Vagina (tissue), 2 donors: ENCODE data around the gene PRMT6. TPM values are rescaled to one million over a fixed set of nuclear protein-coding genes. Genes with fewer than 3 reads are reported as not detected.

Experiments used
- DNase-seq, 2 donors: peaks; one replicate each; pipeline ENCODE4 v3.0.0-alpha.2; 2017; ENCODE audit errors: extremely low spot score in 2 of 2
- H3K27ac ChIP-seq: fragments of 200-600 bp; sonication (generic); one replicate; pipeline ENCODE4 v1.5.1; 2019
- H3K27me3 ChIP-seq: fragments of 200-600 bp; sonication (generic); one replicate; pipeline ENCODE4 v1.5.1; 2019
- H3K36me3 ChIP-seq, 2 donors: fragments of 200-600 bp; sonication (generic); one replicate each; pipeline ENCODE4 v1.5.1; 2017 to 2019
- H3K4me1 ChIP-seq: fragments of 200-600 bp; sonication (generic); one replicate; pipeline ENCODE4 v1.5.1; 2019
- H3K4me3 ChIP-seq, 2 donors: fragments of 200-600 bp; sonication (generic); 1 replicate in 1 of 2; 2 replicates in 1 of 2; pipeline ENCODE4 v1.5.1; 2016 to 2019
- H3K9me3 ChIP-seq: fragments of 200-600 bp; sonication (generic); one replicate; pipeline ENCODE4 v1.5.1; 2019
- CTCF ChIP-seq, 3 experiments: fragments of 450-650 bp in 2 of 3; fragments of 200-600 bp in 1 of 3; sonication (generic) in 1 of 3; IDR thresholded peaks; one replicate each; pipeline ENCODE4 v1.5.1; 2017 to 2019; ENCODE audit warnings: antibody characterized with exemption in 3 of 3, mild to moderate bottlenecking in 2 of 3, moderate library complexity in 2 of 3
- POLR2A ChIP-seq, 2 donors: fragments of 450-650 bp; IDR thresholded peaks; one replicate each; pipeline ENCODE4 v1.6.1; 2017; ENCODE audit warnings: antibody characterized with exemption in 2 of 2, mild to moderate bottlenecking in 2 of 2, moderate library complexity in 2 of 2
- POLR2AphosphoS5 ChIP-seq, 2 donors: sonication (generic); formaldehyde crosslinking; IDR thresholded peaks; one replicate each; pipeline ENCODE4 v1.9.0; 2017; ENCODE audit warnings: antibody characterized with exemption in 2 of 2, mild to moderate bottlenecking in 2 of 2, low read depth in 1 of 2; ENCODE audit not compliant: insufficient read depth in 1 of 2
- intact Hi-C: fragments of 100-400 bp; cut with DNase I; formaldehyde crosslinking; loops from one replicate; pipeline ENCODE4 v1.15.1; 2023
- total RNA-seq: library from RNA; depleted of rRNA; stranded (reverse); fragments of >200 nt; gene quantifications from one replicate; pipeline ENCODE4 v1.2.3, GENCODE V29; 2016

Gene PRMT6
- total RNA-seq, 1 donor from 2014 or later, result 11.0 TPM

GRCh38 chr1:107057197-107058133 lies 991 bp downstream of the PRMT6 start:
- Histone ChIP-seq H3K27me3 (no peaks in the 10 kb centered on the region), H3K4me1 (peaks cover 15% of the 10 kb centered on the region), H3K9me3 (no peaks in the 10 kb centered on the region), H3K4me3 (peak overlapping the region; percentile 66 to 82), H3K27ac (peak overlapping the region; percentile 76), H3K36me3 (no peaks in the 10 kb centered on the region)
- TF ChIP-seq POLR2AphosphoS5 (IDR thresholded peaks at IDR 0.05; ENCODE audit: insufficient read depth in 1 of 2, low read depth in 1 of 2) (no peak), POLR2A (IDR thresholded peaks at IDR 0.05) (no peak), CTCF (IDR thresholded peaks at IDR 0.05) (no peak)
- DNase-seq, result no peak
- intact Hi-C loops, result no loop called here

GRCh38 chr1:107058245-107059032 lies 2.0 kb downstream of the PRMT6 start:
- Histone ChIP-seq H3K9me3 (no peaks in the 10 kb centered on the region), H3K36me3 (no peaks in the 10 kb centered on the region), H3K4me3 (peak overlapping the region in 1 of 2 donors; percentile 82), H3K27me3 (no peaks in the 10 kb centered on the region), H3K4me1 (peaks cover 15% of the 10 kb centered on the region), H3K27ac (peak overlapping the region; percentile 76)
- no peak for DNase-seq
- TF ChIP-seq POLR2A (IDR thresholded peaks at IDR 0.05), result no peak
- no peak for TF ChIP-seq POLR2AphosphoS5 (IDR thresholded peaks at IDR 0.05; ENCODE audit: insufficient read depth in 1 of 2, low read depth in 1 of 2)
- no peak for TF ChIP-seq CTCF (IDR thresholded peaks at IDR 0.05)
- intact Hi-C loops, result no loop called here

- TF ChIP-seq POLR2A (IDR thresholded peaks at IDR 0.05) (no peak), CTCF (IDR thresholded peaks at IDR 0.05) (no peak), POLR2AphosphoS5 (IDR thresholded peaks at IDR 0.05; ENCODE audit: insufficient read depth in 1 of 2, low read depth in 1 of 2) (no peak)
- no peak overlapping the region for H3K4me3 ChIP-seq
- intact Hi-C loops, result no loop called here
- no peaks in the 10 kb centered on the region for H3K9me3 ChIP-seq
- H3K27ac ChIP-seq, result no peak overlapping the region
- H3K27me3 ChIP-seq, result no peaks in the 10 kb centered on the region
- peaks cover 15% of the 10 kb centered on the region for H3K4me1 ChIP-seq
- no peak for DNase-seq
- no peaks in the 10 kb centered on the region for H3K36me3 ChIP-seq
Measured at GRCh38 chr1:107061886-107062285, 5.4 kb downstream of the PRMT6 start.

- Histone ChIP-seq H3K27ac (no peak overlapping the region), H3K4me1 (no peaks in the 10 kb centered on the region), H3K36me3 (no peaks in the 10 kb centered on the region), H3K27me3 (no peaks in the 10 kb centered on the region), H3K9me3 (no peaks in the 10 kb centered on the region), H3K4me3 (no peak overlapping the region)
- intact Hi-C loops, result no loop called here
- no peak for DNase-seq
- TF ChIP-seq POLR2AphosphoS5 (IDR thresholded peaks at IDR 0.05; ENCODE audit: insufficient read depth in 1 of 2, low read depth in 1 of 2) (no peak), CTCF (IDR thresholded peaks at IDR 0.05) (no peak), POLR2A (IDR thresholded peaks at IDR 0.05) (no peak)
Measured at GRCh38 chr1:107073493-107073892, 17.0 kb downstream of the PRMT6 start.
